ENCODE data around the gene ADCY1.

GRCh38 chr7:45623740-45624391 lies 49.7 kb downstream of the ADCY1 start:
- TF ChIP-seq CTCF (IDR thresholded peaks at IDR 0.05; ENCODE audit: insufficient read depth, low read length, poor library complexity, severe bottlenecking) (no peak), EZH2phosphoT487 (conservative IDR thresholded peaks at IDR 0.05; ENCODE audit: low read length) (no peak)

Data from SU-DHL-6 (cell line).